Motor neuron (in vitro differentiated cells): ENCODE data around the gene UGGT2. TPM values are rescaled to one million over a fixed set of nuclear protein-coding genes. Genes with fewer than 3 reads are reported as not detected.
"Not testable (repeated sequence)": the region's sequence is repeated elsewhere in the genome, so short reads cannot be mapped to it uniquely, and the experiment has no call there.

ENCODE experiments used
- ATAC-seq, 8 experiments: fragments of 200-7000 bp; cut with Tn5 transposase; replicated peaks in 6 of 8; 2 replicates each; pipeline ENCODE4 v1.8.0; 2021; ENCODE audit warnings: mild to moderate bottlenecking in 8 of 8, moderate library complexity in 8 of 8
- H3K27ac ChIP-seq, 2 donors: fragments of 250-450 bp; sonication (Bioruptor Pico); 2 replicates each; pipeline ENCODE4 v1.9.0; 2021; ENCODE audit warnings: antibody characterized with exemption in 2 of 2, mild to moderate bottlenecking in 2 of 2, moderate library complexity in 1 of 2
- H3K4me1 ChIP-seq, 2 donors: fragments of 250-450 bp; sonication (Bioruptor Pico); replicated peaks in 1 of 2; 2 replicates each; pipeline ENCODE4 v1.6.1; 2021; ENCODE audit warnings: antibody characterized with exemption in 2 of 2, mild to moderate bottlenecking in 2 of 2, moderate library complexity in 1 of 2
- H3K4me3 ChIP-seq, 5 donors: fragments of 250-450 bp; sonication (Bioruptor Pico); 2 replicates each; pipeline ENCODE4 v1.9.0; 2021; ENCODE audit warnings: antibody characterized with exemption in 5 of 5, mild to moderate bottlenecking in 5 of 5, moderate library complexity in 4 of 5
- WGBS, 10 experiments: fragments of 450-650 bp; shearing (Covaris generic); methylation state at CpG; one replicate each; pipeline ENCODE4 v1.0.0; 2022; 5-methylcytosine and 5-hydroxymethylcytosine counted together
- in situ Hi-C, 9 experiments: fragments of 400-800 bp; cut with MboI; loops; one replicate each; pipeline ENCODE4 v1.15.0; 2021; ENCODE audit warnings: low sequenced_read_pairs in 9 of 9, low pct_unique_long_range_greater_than_20kb in 2 of 9; ENCODE audit not compliant: unreplicated experiment in 9 of 9
- total RNA-seq, 8 experiments: library from RNA; unstranded; fragments of 300-600 nt; gene quantifications; 2 replicates each; pipeline versions ENCODE4 v1.2.3 to v1.2.4, GENCODE V29; 2022

Gene UGGT2
- total RNA-seq, 8 experiments from 2014 or later: 21.7 to 50.0 (median 33.8) TPM

- WGBS, 10 experiments: 88 to 100% (median 96%) methylated on average over 1 to 2 of the region's 2 CpGs; no CpG with 5 or more reads in 4 of the 10 experiments
- ATAC-seq: no peak
- no peak overlapping the region for H3K4me3 ChIP-seq
- peaks cover 0 to 6% of the 10 kb centered on the region in 2 donors for H3K4me1 ChIP-seq
- in situ Hi-C loops: no loop called here
- H3K27ac ChIP-seq: no peak overlapping the region
Observed at GRCh38 chr13:95797016-95797415, 256.2 kb downstream of the UGGT2 start.

- in situ Hi-C loops: no loop called here
- ATAC-seq: no peak
- H3K4me1 ChIP-seq: peaks cover 0 to 6% of the 10 kb centered on the region in 2 donors
- WGBS, 10 experiments: 0 to 100% (median 89%) methylated on average over 1 to 3 of the region's 3 CpGs; no CpG with 5 or more reads in 1 of the 10 experiments
- H3K4me3 ChIP-seq: no peak overlapping the region
- no peak overlapping the region for H3K27ac ChIP-seq
Observed at GRCh38 chr13:95793781-95794180, 259.4 kb downstream of the UGGT2 start.

DNA sequence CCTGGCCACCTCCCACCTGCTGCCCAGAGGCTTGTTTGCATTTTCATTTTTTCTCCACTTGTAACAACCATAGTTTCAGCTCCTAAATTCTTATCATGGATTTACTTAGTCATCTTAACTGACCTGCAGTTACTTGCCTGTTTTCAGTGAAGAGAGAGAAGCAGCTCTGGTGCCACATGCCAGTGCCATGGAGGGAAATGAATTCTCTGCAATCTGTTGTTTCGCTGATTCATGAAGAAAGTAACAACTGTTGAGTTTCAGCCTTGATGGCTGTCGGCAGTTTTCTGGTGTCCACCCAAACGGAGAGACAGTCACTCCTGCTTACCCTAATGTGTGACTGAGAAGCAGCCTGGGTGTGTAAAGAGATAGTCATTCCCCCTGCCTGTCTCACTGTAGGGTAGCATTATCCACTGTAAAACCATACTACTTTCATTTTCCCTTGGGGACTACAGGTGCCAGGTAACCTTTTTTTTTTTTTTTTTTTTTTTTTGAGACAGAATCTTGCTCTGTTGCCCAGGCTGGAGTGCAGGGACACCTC lies 260.1 kb downstream of the UGGT2 start:
- H3K27ac ChIP-seq: no peak overlapping the region
- in situ Hi-C loops: no loop called here
- no peak overlapping the region for H3K4me3 ChIP-seq
- ATAC-seq: no peak
- H3K4me1 ChIP-seq: peaks cover 0 to 6% of the 10 kb centered on the region in 2 donors
- WGBS, 10 experiments: 87 to 100% (median 90%) methylated on average over 2 to 3 of the region's 3 CpGs; no CpG with 5 or more reads in 3 of the 10 experiments

GRCh38 chr13:95791084-95791722 lies 262.0 kb downstream of the UGGT2 start:
- 58 to 100% (median 98%) methylated on average over 1 to 5 of the region's 7 CpGs; no CpG with 5 or more reads in 1 of the 10 experiments for WGBS, 10 experiments
- in situ Hi-C loops: no loop called here
- H3K4me3 ChIP-seq: no peak overlapping the region
- H3K4me1 ChIP-seq: peaks cover 0 to 4% of the 10 kb centered on the region in 2 donors
- H3K27ac ChIP-seq: no peak overlapping the region
- ATAC-seq: no peak

DNA sequence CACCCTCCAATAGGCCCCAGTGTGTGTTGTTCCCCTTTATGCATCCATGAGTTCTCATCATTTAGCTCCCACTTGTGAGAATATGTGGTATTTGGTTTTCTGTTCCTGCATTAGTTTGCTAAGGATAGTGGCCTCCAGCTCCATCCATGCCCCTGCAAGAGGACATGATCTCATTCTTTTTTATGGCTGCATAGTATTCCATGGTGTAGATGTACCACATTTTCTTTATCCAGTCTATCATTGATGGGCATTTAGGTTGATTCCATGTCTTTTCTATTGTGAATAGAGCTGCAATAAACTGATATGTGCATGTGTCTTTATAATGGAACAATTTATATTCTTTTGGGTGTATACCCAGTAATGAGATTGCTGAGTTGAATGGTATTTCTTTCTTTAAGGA lies 263.9 kb downstream of the UGGT2 start:
- H3K4me1 ChIP-seq, in situ Hi-C loops, H3K4me3 ChIP-seq, H3K27ac ChIP-seq, ATAC-seq: not testable (repeated sequence)

DNA sequence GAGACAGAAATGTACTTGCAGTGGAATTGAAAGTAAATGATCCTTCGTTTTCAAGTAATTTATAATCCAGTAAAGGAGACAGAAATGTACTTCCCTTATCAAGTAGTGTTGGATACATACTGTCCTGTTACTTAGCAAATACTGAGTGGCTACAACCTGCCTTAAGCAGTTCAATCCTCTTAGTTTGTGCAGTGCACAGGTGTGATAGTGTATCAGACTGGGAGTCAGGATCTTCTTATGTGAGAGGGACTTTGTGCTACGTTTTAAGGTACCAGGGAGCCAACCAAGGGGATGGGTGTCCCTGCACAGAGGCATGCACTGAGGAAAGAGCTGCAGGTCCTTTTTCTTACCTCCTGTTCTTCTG lies 265.1 kb downstream of the UGGT2 start:
- 63 to 93% (median 82%) methylated on average over 1 to 2 of the region's 2 CpGs for WGBS, 10 experiments
- Histone ChIP-seq H3K4me3 (no peak overlapping the region), H3K4me1 (no peaks in the 10 kb centered on the region), H3K27ac (no peak overlapping the region)
- in situ Hi-C loops: no loop called here
- no peak for ATAC-seq

DNA sequence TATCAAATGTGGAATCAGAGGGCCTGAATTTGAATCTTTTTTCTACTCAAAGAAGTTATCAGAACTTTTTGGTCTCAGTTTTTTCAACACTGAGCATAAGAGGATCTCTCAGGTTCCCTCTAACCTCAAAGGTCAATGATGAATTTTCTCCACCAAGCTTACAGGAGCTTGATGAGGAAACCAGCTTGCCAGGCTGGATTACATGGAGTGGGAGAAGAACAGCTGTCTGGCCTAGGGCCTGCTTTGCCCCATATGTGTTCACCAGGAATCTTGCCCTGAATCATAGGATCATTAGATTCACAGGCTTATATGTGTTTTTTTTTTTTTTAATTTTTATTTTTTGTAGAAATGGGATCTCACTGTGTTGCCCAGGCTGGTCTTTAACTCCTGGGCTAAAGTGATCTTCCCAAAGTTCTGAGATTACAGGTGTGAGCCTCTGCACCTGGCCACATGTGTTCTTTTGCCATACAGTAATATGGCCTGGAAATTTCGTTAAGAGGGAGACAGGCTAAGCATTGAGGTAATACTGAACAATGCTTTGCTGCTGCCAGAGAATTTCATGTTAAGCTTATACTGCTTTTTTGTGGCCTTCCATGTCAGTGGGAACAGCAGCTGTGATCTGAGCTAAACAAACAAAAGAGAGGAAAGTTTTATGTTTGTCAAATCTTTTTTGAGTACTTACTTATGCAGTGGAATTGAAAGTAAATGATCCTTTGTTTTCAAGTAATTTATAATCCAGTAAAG lies 265.7 kb downstream of the UGGT2 start:
- in situ Hi-C loops: no loop called here
- ATAC-seq: no peak
- H3K4me3 ChIP-seq: no peak overlapping the region
- H3K4me1 ChIP-seq: no peaks in the 10 kb centered on the region
- 50 to 100% (median 86%) methylated on average over 1 of the region's 1 CpG; no CpG with 5 or more reads in 5 of the 10 experiments for WGBS, 10 experiments
- no peak overlapping the region for H3K27ac ChIP-seq

DNA sequence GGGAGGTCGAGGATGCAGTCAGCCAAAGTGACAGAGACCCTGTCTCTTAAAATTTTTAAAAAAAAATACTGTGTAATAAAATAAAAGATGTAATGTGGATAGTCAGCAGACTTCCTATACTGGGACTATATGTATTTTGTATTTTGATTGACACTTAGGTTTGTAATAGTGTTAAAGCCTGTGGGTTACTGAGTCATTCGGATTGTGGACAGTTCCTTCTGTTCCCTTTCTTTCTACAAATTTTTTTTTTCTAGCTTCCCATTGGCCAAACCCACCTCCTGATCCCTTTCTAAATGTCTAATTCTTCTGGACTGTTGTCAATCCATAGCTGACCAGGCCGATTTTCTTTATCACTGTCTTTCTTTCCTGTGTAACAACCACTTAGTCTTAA lies 268.3 kb downstream of the UGGT2 start:
- ATAC-seq: peak in 2 of 8 experiments; percentile 9 to 21
- 22 to 100% (median 77%) methylated on average over 1 to 3 of the region's 3 CpGs; no CpG with 5 or more reads in 1 of the 10 experiments for WGBS, 10 experiments
- in situ Hi-C loops: no loop called here
- Histone ChIP-seq H3K4me3 (no peak overlapping the region), H3K4me1 (no peaks in the 10 kb centered on the region), H3K27ac (no peak overlapping the region)

DNA sequence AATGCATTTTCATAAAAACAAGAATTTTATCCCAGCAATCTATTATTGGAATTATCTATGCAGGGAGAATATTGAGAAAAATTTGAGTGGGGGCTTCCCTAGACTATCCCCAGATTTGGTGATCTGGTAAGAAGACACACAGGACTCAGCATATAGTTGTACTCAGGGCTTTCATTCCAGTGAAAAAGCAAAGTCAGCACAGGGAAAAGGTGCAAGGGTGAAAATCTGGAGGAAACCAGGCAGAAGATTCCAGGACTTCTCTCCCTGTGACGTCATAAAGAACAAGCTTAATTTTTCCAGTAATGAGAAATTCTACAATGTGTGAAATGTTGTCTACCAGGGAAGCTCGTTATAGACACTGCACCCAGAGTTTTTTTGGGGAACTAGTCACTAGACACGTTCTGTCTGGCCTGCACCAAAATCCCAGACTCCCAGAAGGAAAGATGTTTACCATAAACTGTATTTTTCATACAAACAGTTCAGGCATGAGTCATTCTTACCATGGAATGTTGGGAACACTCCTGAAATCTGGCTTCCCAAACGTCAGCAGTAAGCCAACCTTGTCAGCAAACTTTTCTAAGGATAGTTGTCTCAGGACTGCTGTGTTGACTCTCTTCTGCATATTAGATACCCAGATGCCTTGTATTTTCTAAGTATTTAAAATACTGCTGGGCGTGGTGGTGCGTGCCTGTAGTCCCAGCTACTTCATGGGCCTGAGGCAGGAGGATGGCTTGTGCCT lies 268.9 kb downstream of the UGGT2 start:
- ATAC-seq: peak in 3 of 8 experiments; percentile 83 to 94 (median 92)
- Histone ChIP-seq H3K4me1 (no peaks in the 10 kb centered on the region), H3K4me3 (no peak overlapping the region), H3K27ac (no peak overlapping the region)
- 18 to 100% (median 85%) methylated on average over 1 to 6 of the region's 6 CpGs; no CpG with 5 or more reads in 2 of the 10 experiments for WGBS, 10 experiments
- in situ Hi-C loops: no loop called here

- in situ Hi-C loops: no loop called here
- no peak for ATAC-seq
- Histone ChIP-seq H3K27ac (no peak overlapping the region), H3K4me3 (no peak overlapping the region), H3K4me1 (no peaks in the 10 kb centered on the region)
- WGBS, 10 experiments: 59 to 100% (median 89%) methylated on average over 1 to 4 of the region's 5 CpGs; no CpG with 5 or more reads in 2 of the 10 experiments
Observed at GRCh38 chr13:95783747-95784146, 269.5 kb downstream of the UGGT2 start.

DNA sequence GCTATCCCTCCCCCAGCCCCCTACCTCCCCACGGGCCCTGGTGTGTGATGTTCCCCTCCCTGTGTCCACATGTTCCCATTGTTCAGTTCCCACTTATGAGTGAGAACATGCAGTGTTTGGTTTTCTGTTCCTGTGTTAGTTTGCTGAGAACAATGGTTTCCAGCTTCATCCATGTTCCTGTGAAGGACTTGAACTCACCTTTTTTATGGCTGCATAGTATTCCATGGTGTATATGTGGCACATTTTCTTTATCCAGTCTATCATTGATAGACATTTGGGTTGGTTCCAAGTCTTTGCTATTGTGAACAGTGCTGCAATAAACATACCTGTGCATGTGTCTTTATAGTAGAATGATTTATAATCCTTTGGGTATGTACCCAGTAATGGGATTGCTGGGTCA lies 271.3 kb downstream of the UGGT2 start:
- 100% methylated on average over 1 of the region's 1 CpG; no CpG with 5 or more reads in 9 of the 10 experiments for WGBS, 10 experiments
- H3K4me3 ChIP-seq, H3K27ac ChIP-seq, ATAC-seq, H3K4me1 ChIP-seq, in situ Hi-C loops: not testable (repeated sequence)

DNA sequence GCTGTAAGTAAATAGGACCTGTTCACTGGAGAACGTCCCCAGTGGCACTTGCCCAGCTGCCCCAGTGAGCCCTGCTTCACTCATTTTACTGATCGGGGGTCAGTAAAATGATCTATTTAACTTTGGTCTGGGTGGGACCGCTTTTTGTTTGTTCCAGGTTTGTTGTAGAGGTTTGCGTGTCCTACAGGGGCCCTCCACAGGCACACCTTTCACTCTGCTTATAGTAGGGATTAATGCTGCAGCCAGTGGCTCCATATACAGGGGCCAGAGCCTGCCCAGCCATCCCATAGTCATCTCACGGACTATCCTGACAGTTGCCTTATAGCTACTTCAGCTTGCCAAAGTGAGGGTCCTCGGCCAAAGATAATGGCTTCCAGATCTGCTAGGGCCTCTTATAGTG lies 272.2 kb downstream of the UGGT2 start:
- ATAC-seq: no peak
- no peak overlapping the region for H3K27ac ChIP-seq
- WGBS, 10 experiments: 63 to 89% (median 83%) methylated on average over 1 to 4 of the region's 6 CpGs; no CpG with 5 or more reads in 6 of the 10 experiments
- no peaks in the 10 kb centered on the region for H3K4me1 ChIP-seq
- in situ Hi-C loops: no loop called here
- H3K4me3 ChIP-seq: no peak overlapping the region

DNA sequence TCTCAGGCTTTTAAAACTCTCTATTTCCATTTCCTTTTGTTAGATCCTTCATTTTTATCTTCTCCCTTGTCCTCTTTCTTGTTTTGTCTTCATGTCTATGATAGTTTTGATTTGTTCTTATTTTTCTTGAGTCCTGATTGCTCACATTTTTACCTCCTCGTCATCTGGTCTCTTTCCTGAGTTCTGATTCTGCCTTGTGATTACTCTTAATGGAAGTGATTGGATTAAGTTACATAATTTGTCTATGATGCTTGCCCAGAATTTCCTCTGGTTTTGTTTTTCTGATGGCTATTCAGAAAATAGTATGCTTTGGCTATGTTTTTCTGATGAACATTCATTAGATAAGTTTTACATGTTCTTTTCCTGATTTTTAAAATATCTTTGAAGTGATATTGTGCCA lies 273.7 kb downstream of the UGGT2 start:
- Histone ChIP-seq H3K4me3 (no peak overlapping the region), H3K27ac (no peak overlapping the region), H3K4me1 (no peaks in the 10 kb centered on the region)
- 11 to 100% (median 90%) methylated on average over 1 of the region's 1 CpG; no CpG with 5 or more reads in 1 of the 10 experiments for WGBS, 10 experiments
- in situ Hi-C loops: no loop called here
- no peak for ATAC-seq
